OCI-LY7 (cell line): ENCODE data around the gene HDGFL1.

ENCODE experiments used
- EZH2phosphoT487 ChIP-seq: fragments of 200-600 bp; sonication (generic); IDR thresholded peaks from 2 replicates; pipeline ENCODE4 v1.6.1; 2018; ENCODE audit warnings: low read depth, borderline replicate concordance, mild to moderate bottlenecking, mixed run types, antibody characterized with exemption, low read length, moderate library complexity, mixed read lengths
- TF ChIP-seq, protein P1 (sequence below): fragments of 200-600 bp; sonication (generic); conservative IDR thresholded peaks from 2 replicates; pipeline ENCODE4 v1.5.1; 2014; ENCODE audit warnings: mild to moderate bottlenecking, antibody characterized with exemption, low read length, moderate library complexity, mixed read lengths

DNA sequence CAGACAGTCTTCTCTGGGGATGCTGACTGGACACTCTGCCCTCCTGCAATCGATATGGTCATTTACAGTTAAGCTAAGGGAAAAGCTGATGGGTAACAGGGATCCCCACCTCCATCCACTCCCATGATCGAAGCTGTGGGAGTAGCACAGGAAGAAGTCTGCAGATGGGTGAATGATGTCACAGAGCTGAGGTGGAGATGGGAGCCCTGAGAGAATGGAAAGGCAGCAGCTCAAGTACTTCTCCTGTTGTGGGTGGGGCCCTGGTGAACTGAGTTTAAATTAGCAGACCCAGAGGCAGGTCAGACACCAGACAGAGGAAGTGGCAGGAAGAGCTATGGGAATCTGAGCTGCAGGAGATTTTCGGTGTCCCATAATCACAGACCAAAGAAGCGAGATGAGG, 29.0 kb downstream of the HDGFL1 start:
- TF ChIP-seq, protein P1, sequence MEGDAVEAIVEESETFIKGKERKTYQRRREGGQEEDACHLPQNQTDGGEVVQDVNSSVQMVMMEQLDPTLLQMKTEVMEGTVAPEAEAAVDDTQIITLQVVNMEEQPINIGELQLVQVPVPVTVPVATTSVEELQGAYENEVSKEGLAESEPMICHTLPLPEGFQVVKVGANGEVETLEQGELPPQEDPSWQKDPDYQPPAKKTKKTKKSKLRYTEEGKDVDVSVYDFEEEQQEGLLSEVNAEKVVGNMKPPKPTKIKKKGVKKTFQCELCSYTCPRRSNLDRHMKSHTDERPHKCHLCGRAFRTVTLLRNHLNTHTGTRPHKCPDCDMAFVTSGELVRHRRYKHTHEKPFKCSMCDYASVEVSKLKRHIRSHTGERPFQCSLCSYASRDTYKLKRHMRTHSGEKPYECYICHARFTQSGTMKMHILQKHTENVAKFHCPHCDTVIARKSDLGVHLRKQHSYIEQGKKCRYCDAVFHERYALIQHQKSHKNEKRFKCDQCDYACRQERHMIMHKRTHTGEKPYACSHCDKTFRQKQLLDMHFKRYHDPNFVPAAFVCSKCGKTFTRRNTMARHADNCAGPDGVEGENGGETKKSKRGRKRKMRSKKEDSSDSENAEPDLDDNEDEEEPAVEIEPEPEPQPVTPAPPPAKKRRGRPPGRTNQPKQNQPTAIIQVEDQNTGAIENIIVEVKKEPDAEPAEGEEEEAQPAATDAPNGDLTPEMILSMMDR: no peak
- TF ChIP-seq EZH2phosphoT487: no peak
